Activated T-cell treated with anti-CD3 and anti-CD28 coated beads, Interleukin-2, amount 50 U/mL, for 72 hours (primary cell): ENCODE results near the gene CYRIA. TPM values are rescaled to one million over a fixed set of nuclear protein-coding genes. Genes with fewer than 3 reads are reported as not detected.

Source experiments
- ATAC-seq, 2 donors: fragments of 150-1000 bp; cut with Tn5 transposase; replicated peaks in 1 of 2; 2 replicates each; pipeline ENCODE4 v1.10.0; 2021; ENCODE audit warnings: moderate library complexity in 2 of 2, mild to moderate bottlenecking in 1 of 2
- DNase-seq, 2 donors: peaks; one replicate each; pipeline ENCODE4 v3.0.0; 2021 to 2022; ENCODE audit warnings: mixed read lengths in 1 of 2
- H3K27ac Mint-ChIP-seq: one replicate; pipeline ENCODE4 v1.8.0; 2022; ENCODE audit warnings: mild to moderate bottlenecking, moderate library complexity, mixed read lengths
- H3K27me3 Mint-ChIP-seq: one replicate; pipeline ENCODE4 v1.8.0; 2022; ENCODE audit warnings: low read depth, mixed read lengths
- H3K36me3 Mint-ChIP-seq, 2 donors: one replicate each; pipeline ENCODE4 v1.8.0; 2022; ENCODE audit warnings: mixed read lengths in 2 of 2, mild to moderate bottlenecking in 1 of 2; ENCODE audit not compliant: insufficient read depth in 2 of 2
- H3K4me1 Mint-ChIP-seq: one replicate; pipeline ENCODE4 v1.8.0; 2022; ENCODE audit warnings: low read depth, mixed read lengths
- H3K4me3 Mint-ChIP-seq, 2 donors: one replicate each; pipeline ENCODE4 v1.8.0; 2022; ENCODE audit warnings: mild to moderate bottlenecking in 2 of 2, mixed read lengths in 2 of 2, moderate library complexity in 2 of 2
- H3K9me3 Mint-ChIP-seq, 2 donors: one replicate each; pipeline ENCODE4 v1.8.0; 2022; ENCODE audit warnings: mixed read lengths in 2 of 2
- total RNA-seq, 2 donors: library from RNA; stranded (reverse); gene quantifications; one replicate each; pipeline ENCODE4 v1.2.3, GENCODE V29; 2022

CYRIA gene
- total RNA-seq, 2 donors from 2014 or later: 1.1 to 2.3 TPM

GRCh38 chr2:16663121-16663905, 2.3 kb downstream of the CYRIA start:
- H3K4me1 Mint-ChIP-seq: peaks cover 34% of the 10 kb centered on the region
- no peak for DNase-seq

GRCh38 chr2:16661936-16662839, 3.4 kb downstream of the CYRIA start:
- peaks cover 64% of the 10 kb centered on the region for H3K27me3 Mint-ChIP-seq
- no peaks in the 10 kb centered on the region for H3K9me3 Mint-ChIP-seq
- H3K4me1 Mint-ChIP-seq: peaks cover 34% of the 10 kb centered on the region
- DNase-seq: peak in 1 of 2 donors; percentile 14
- H3K4me3 Mint-ChIP-seq: no peak overlapping the region
- peaks cover 2 to 4% of the 10 kb centered on the region in 2 donors for H3K36me3 Mint-ChIP-seq
- no peak for ATAC-seq
- H3K27ac Mint-ChIP-seq: no peak overlapping the region

More at GRCh38 chr2:16663121-16663905, 2.3 kb downstream of the CYRIA start:
- no peaks in the 10 kb centered on the region for H3K9me3 Mint-ChIP-seq
- H3K27me3 Mint-ChIP-seq: peaks cover 61% of the 10 kb centered on the region
- peak overlapping the region; percentile 27 for H3K27ac Mint-ChIP-seq
- ATAC-seq: no peak
- peak overlapping the region in 1 of 2 donors; percentile 72 for H3K4me3 Mint-ChIP-seq
- peaks cover 2 to 4% of the 10 kb centered on the region in 2 donors for H3K36me3 Mint-ChIP-seq

- Mint-ChIP-seq H3K9me3 (no peaks in the 10 kb centered on the region), H3K27ac (no peak overlapping the region), H3K4me3 (no peak overlapping the region), H3K4me1 (peaks cover 29% of the 10 kb centered on the region), H3K27me3 (peaks cover 70% of the 10 kb centered on the region), H3K36me3 (peaks cover 2 to 4% of the 10 kb centered on the region in 2 donors)
- no peak for ATAC-seq
- no peak for DNase-seq
These were observed 4.1 kb downstream of the CYRIA start for GRCh38 chr2:16661526-16661925.

- peaks cover 28% of the 10 kb centered on the region for H3K4me1 Mint-ChIP-seq
- H3K9me3 Mint-ChIP-seq: no peaks in the 10 kb centered on the region
- H3K4me3 Mint-ChIP-seq: no peak overlapping the region
- DNase-seq: no peak
- no peak for ATAC-seq
- no peak overlapping the region for H3K27ac Mint-ChIP-seq
- peaks cover 0 to 2% of the 10 kb centered on the region in 2 donors for H3K36me3 Mint-ChIP-seq
- peaks cover 71% of the 10 kb centered on the region for H3K27me3 Mint-ChIP-seq
These were observed 5.1 kb downstream of the CYRIA start for GRCh38 chr2:16660556-16660955.

- H3K9me3 Mint-ChIP-seq: no peaks in the 10 kb centered on the region
- peaks cover 69% of the 10 kb centered on the region for H3K27me3 Mint-ChIP-seq
- no peak overlapping the region for H3K4me3 Mint-ChIP-seq
- no peak overlapping the region for H3K27ac Mint-ChIP-seq
- DNase-seq (no peak), ATAC-seq (no peak)
- H3K4me1 Mint-ChIP-seq: peaks cover 27% of the 10 kb centered on the region
- peaks cover 0 to 2% of the 10 kb centered on the region in 2 donors for H3K36me3 Mint-ChIP-seq
These were observed 5.5 kb downstream of the CYRIA start for GRCh38 chr2:16660114-16660513.

- Mint-ChIP-seq H3K9me3 (no peaks in the 10 kb centered on the region), H3K36me3 (no peaks in the 10 kb centered on the region), H3K4me1 (peaks cover 9% of the 10 kb centered on the region), H3K27ac (peak overlapping the region; percentile 49), H3K4me3 (no peak overlapping the region), H3K27me3 (peaks cover 50% of the 10 kb centered on the region)
- DNase-seq (no peak), ATAC-seq (no peak)
These were observed 7.4 kb downstream of the CYRIA start for GRCh38 chr2:16658076-16658739.

GRCh38 chr2:16657671-16658070, 8.0 kb downstream of the CYRIA start:
- Mint-ChIP-seq H3K4me3 (no peak overlapping the region), H3K27ac (no peak overlapping the region), H3K4me1 (peaks cover 6% of the 10 kb centered on the region), H3K27me3 (peaks cover 45% of the 10 kb centered on the region), H3K9me3 (no peaks in the 10 kb centered on the region), H3K36me3 (no peaks in the 10 kb centered on the region)
- DNase-seq (no peak), ATAC-seq (no peak)

- H3K27ac Mint-ChIP-seq: no peak overlapping the region
- ATAC-seq: no peak
- peaks cover 6% of the 10 kb centered on the region for H3K4me1 Mint-ChIP-seq
These were observed 8.7 kb downstream of the CYRIA start for GRCh38 chr2:16656784-16657391.

GRCh38 chr2:16655905-16656642, 9.6 kb downstream of the CYRIA start:
- no peak overlapping the region for H3K27ac Mint-ChIP-seq
- no peaks in the 10 kb centered on the region for H3K36me3 Mint-ChIP-seq
- DNase-seq (no peak), ATAC-seq (no peak)
- H3K4me3 Mint-ChIP-seq: no peak overlapping the region
- peaks cover 10% of the 10 kb centered on the region for H3K4me1 Mint-ChIP-seq
- peaks cover 31% of the 10 kb centered on the region for H3K27me3 Mint-ChIP-seq
- no peaks in the 10 kb centered on the region for H3K9me3 Mint-ChIP-seq

More at GRCh38 chr2:16656784-16657391, 8.7 kb downstream of the CYRIA start:
- DNase-seq: no peak
- no peaks in the 10 kb centered on the region for H3K9me3 Mint-ChIP-seq
- no peaks in the 10 kb centered on the region for H3K36me3 Mint-ChIP-seq
- H3K27me3 Mint-ChIP-seq: peaks cover 37% of the 10 kb centered on the region
- H3K4me3 Mint-ChIP-seq: no peak overlapping the region

- no peak overlapping the region for H3K27ac Mint-ChIP-seq
- ATAC-seq (no peak), DNase-seq (no peak)
- H3K36me3 Mint-ChIP-seq: no peaks in the 10 kb centered on the region
- no peak overlapping the region for H3K4me3 Mint-ChIP-seq
- H3K27me3 Mint-ChIP-seq: peaks cover 28% of the 10 kb centered on the region
- H3K4me1 Mint-ChIP-seq: peaks cover 16% of the 10 kb centered on the region
- no peaks in the 10 kb centered on the region for H3K9me3 Mint-ChIP-seq
These were observed 10.2 kb downstream of the CYRIA start for GRCh38 chr2:16655445-16655837.

GRCh38 chr2:16654833-16655444, 10.7 kb downstream of the CYRIA start:
- H3K27ac Mint-ChIP-seq: no peak overlapping the region
- no peaks in the 10 kb centered on the region for H3K9me3 Mint-ChIP-seq
- DNase-seq: no peak
- no peak for ATAC-seq
- peaks cover 21% of the 10 kb centered on the region for H3K4me1 Mint-ChIP-seq
- H3K4me3 Mint-ChIP-seq: no peak overlapping the region
- H3K36me3 Mint-ChIP-seq: no peaks in the 10 kb centered on the region
- peaks cover 28% of the 10 kb centered on the region for H3K27me3 Mint-ChIP-seq

- Mint-ChIP-seq H3K27me3 (peaks cover 26% of the 10 kb centered on the region), H3K27ac (no peak overlapping the region), H3K9me3 (no peaks in the 10 kb centered on the region), H3K36me3 (no peaks in the 10 kb centered on the region), H3K4me1 (peaks cover 31% of the 10 kb centered on the region), H3K4me3 (no peak overlapping the region)
- no peak for DNase-seq
- no peak for ATAC-seq
These were observed 11.8 kb downstream of the CYRIA start for GRCh38 chr2:16653799-16654198.
